Measurements from ENCODE around the gene POLK. TPM values are rescaled to one million over a fixed set of nuclear protein-coding genes. Genes with fewer than 3 reads are reported as not detected.

POLK gene
- total RNA-seq, 1 donor, result 54.2 TPM

GRCh38 chr5:75521195-75521594 is 9.5 kb downstream of the POLK start:
- no peak for DNase-seq (ENCODE audit: low read depth)
- H3K4me3 ChIP-seq (ENCODE audit: low read depth, low read length), result no peak overlapping the region
- no peak for TF ChIP-seq CTCF (IDR thresholded peaks at IDR 0.05; ENCODE audit: insufficient read depth, low read length)

GRCh38 chr5:75522025-75522424 is 10.3 kb downstream of the POLK start:
- TF ChIP-seq CTCF (IDR thresholded peaks at IDR 0.05; ENCODE audit: insufficient read depth, low read length), result no peak
- H3K4me3 ChIP-seq (ENCODE audit: low read depth, low read length), result no peak overlapping the region
- no peak for DNase-seq (ENCODE audit: low read depth)

- peak; percentile 32 for DNase-seq (ENCODE audit: low read depth)
- H3K4me3 ChIP-seq (ENCODE audit: low read depth, low read length), result no peak overlapping the region
- no peak for TF ChIP-seq CTCF (IDR thresholded peaks at IDR 0.05; ENCODE audit: insufficient read depth, low read length)
Measured at GRCh38 chr5:75522542-75522941, 10.9 kb downstream of the POLK start.

GRCh38 chr5:75523275-75523674 is 11.6 kb downstream of the POLK start:
- no peak for TF ChIP-seq CTCF (IDR thresholded peaks at IDR 0.05; ENCODE audit: insufficient read depth, low read length)
- no peak overlapping the region for H3K4me3 ChIP-seq (ENCODE audit: low read depth, low read length)
- DNase-seq (ENCODE audit: low read depth), result no peak

- no peak for DNase-seq (ENCODE audit: low read depth)
- H3K4me3 ChIP-seq (ENCODE audit: low read depth, low read length), result no peak overlapping the region
- no peak for TF ChIP-seq CTCF (IDR thresholded peaks at IDR 0.05; ENCODE audit: insufficient read depth, low read length)
Measured at GRCh38 chr5:75524071-75524470, 12.4 kb downstream of the POLK start.

- no peak for TF ChIP-seq CTCF (IDR thresholded peaks at IDR 0.05; ENCODE audit: insufficient read depth, low read length)
- no peak for DNase-seq (ENCODE audit: low read depth)
- H3K4me3 ChIP-seq (ENCODE audit: low read depth, low read length), result no peak overlapping the region
Measured at GRCh38 chr5:75524591-75524990, 12.9 kb downstream of the POLK start.

- no peak for DNase-seq (ENCODE audit: low read depth)
- H3K4me3 ChIP-seq (ENCODE audit: low read depth, low read length), result no peak overlapping the region
- TF ChIP-seq CTCF (IDR thresholded peaks at IDR 0.05; ENCODE audit: insufficient read depth, low read length), result no peak
Measured at GRCh38 chr5:75525344-75525743, 13.7 kb downstream of the POLK start.

Data from fibroblast of the aortic adventitia (primary cell).